Measurements from ENCODE around the gene ADCY5. TPM values are rescaled to one million over a fixed set of nuclear protein-coding genes. Genes with fewer than 3 reads are reported as not detected.

ADCY5 gene
- total RNA-seq, 4 donors from 2014 or later: 0.46 to 3.5 (median 1.3) TPM

GRCh38 chr3:123409443-123410148 is 39.3 kb downstream of the ADCY5 start:
- no peak for DNase-seq (ENCODE audit: low spot score in 2 of 2)
- H3K4me3 ChIP-seq (ENCODE audit: low read depth, poor library complexity, severe bottlenecking): no peak overlapping the region
- TF ChIP-seq POLR2A (IDR thresholded peaks at IDR 0.05): no peak
- TF ChIP-seq CTCF (IDR thresholded peaks at IDR 0.05): no peak
- intact Hi-C loops (cut with DNase I; ENCODE audit: low total_unique reads): no loop called here
- WGBS, 2 donors: 43 to 55% methylated on average over 5 of the region's 5 CpGs

- TF ChIP-seq POLR2A (IDR thresholded peaks at IDR 0.05) (no peak), CTCF (IDR thresholded peaks at IDR 0.05) (no peak)
- 69 to 80% methylated on average over 6 of the region's 6 CpGs for WGBS, 2 donors
- intact Hi-C loops (cut with DNase I; ENCODE audit: low total_unique reads): no loop called here
- no peak for DNase-seq (ENCODE audit: low spot score in 2 of 2)
- H3K4me3 ChIP-seq (ENCODE audit: low read depth, poor library complexity, severe bottlenecking): no peak overlapping the region
Measured at GRCh38 chr3:123406598-123406997, 42.3 kb downstream of the ADCY5 start.

GRCh38 chr3:123405936-123406510 is 42.9 kb downstream of the ADCY5 start:
- TF ChIP-seq POLR2A (IDR thresholded peaks at IDR 0.05): no peak
- TF ChIP-seq CTCF (IDR thresholded peaks at IDR 0.05): no peak
- no peak for DNase-seq (ENCODE audit: low spot score in 2 of 2)
- no peak overlapping the region for H3K4me3 ChIP-seq (ENCODE audit: low read depth, poor library complexity, severe bottlenecking)
- 88 to 94% methylated on average over 7 to 8 of the region's 8 CpGs for WGBS, 2 donors
- intact Hi-C loops (cut with DNase I; ENCODE audit: low total_unique reads): no loop called here

- 86% methylated on average over 11 of the region's 11 CpGs for WGBS, 2 donors
- intact Hi-C loops (cut with DNase I; ENCODE audit: low total_unique reads): no loop called here
- TF ChIP-seq POLR2A (IDR thresholded peaks at IDR 0.05) (no peak), CTCF (IDR thresholded peaks at IDR 0.05) (no peak)
- H3K4me3 ChIP-seq (ENCODE audit: low read depth, poor library complexity, severe bottlenecking): no peak overlapping the region
- DNase-seq (ENCODE audit: low spot score in 2 of 2): no peak
Measured at GRCh38 chr3:123405021-123405420, 43.9 kb downstream of the ADCY5 start.

- H3K4me3 ChIP-seq (ENCODE audit: low read depth, poor library complexity, severe bottlenecking): no peak overlapping the region
- intact Hi-C loops (cut with DNase I; ENCODE audit: low total_unique reads): no loop called here
- DNase-seq (ENCODE audit: low spot score in 2 of 2): no peak
- TF ChIP-seq POLR2A (IDR thresholded peaks at IDR 0.05): no peak
- 73 to 80% methylated on average over 3 of the region's 3 CpGs for WGBS, 2 donors
Measured at GRCh38 chr3:123404391-123404790, 44.5 kb downstream of the ADCY5 start.

- no peak overlapping the region for H3K4me3 ChIP-seq (ENCODE audit: low read depth, poor library complexity, severe bottlenecking)
- 72 to 82% methylated on average over 11 of the region's 11 CpGs for WGBS, 2 donors
- intact Hi-C loops (cut with DNase I; ENCODE audit: low total_unique reads): no loop called here
- no peak for DNase-seq (ENCODE audit: low spot score in 2 of 2)
- TF ChIP-seq POLR2A (IDR thresholded peaks at IDR 0.05) (no peak), CTCF (IDR thresholded peaks at IDR 0.05) (no peak)
Measured at GRCh38 chr3:123401836-123402530, 46.9 kb downstream of the ADCY5 start.

Data from lower leg skin (tissue), 4 donors.